Measurements from ENCODE around the gene CFDP1.

CFDP1 gene

GRCh38 chr16:75383141-75383540, 50.2 kb downstream of the CFDP1 start:
- H3K79me1 ChIP-seq (ENCODE audit: low read length): no peaks in the 10 kb centered on the region
- no peak overlapping the region for H2BK120ac ChIP-seq (ENCODE audit: low read depth, low read length)
- H3K27me3 ChIP-seq (ENCODE audit: insufficient read depth, low read length, poor library complexity): no peaks in the 10 kb centered on the region
- no peaks in the 10 kb centered on the region for H3K79me2 ChIP-seq (ENCODE audit: control insufficient read depth, insufficient read depth, low read length)
- no peak overlapping the region for H2BK15ac ChIP-seq (replicated peaks; ENCODE audit: low read depth)
- H3K4me2 ChIP-seq (ENCODE audit: low read length): no peak overlapping the region
- no peak overlapping the region for H3K9ac ChIP-seq (ENCODE audit: low read length)
- H3K4me3 ChIP-seq (ENCODE audit: low read length): no peak overlapping the region
- H3K56ac ChIP-seq (ENCODE audit: low read length): no peak overlapping the region
- H4K8ac ChIP-seq (ENCODE audit: low read depth, low read length): no peak overlapping the region
- no CpG with 5 or more reads among the region's 1 CpG for WGBS (ENCODE audit: extremely low coverage, insufficient coverage, low lambda C conversion rate)
- no peak overlapping the region for H3K23ac ChIP-seq (ENCODE audit: low read length)
- no peak overlapping the region for H2AK5ac ChIP-seq (ENCODE audit: low read length)
- H3K18ac ChIP-seq (ENCODE audit: low read length): no peak overlapping the region
- H3K27ac ChIP-seq (ENCODE audit: low read depth, low read length): no peak overlapping the region
- H3K36me3 ChIP-seq (ENCODE audit: control insufficient read depth, insufficient read depth, low read length): peaks cover 1% of the 10 kb centered on the region
- DNase-seq: no peak
- no peak overlapping the region for H3K4ac ChIP-seq (ENCODE audit: low read depth, low read length)
- no peak overlapping the region for H2BK5ac ChIP-seq (ENCODE audit: low read length)
- no peaks in the 10 kb centered on the region for H3K4me1 ChIP-seq (ENCODE audit: control insufficient read depth, low read depth, low read length)
- no peak overlapping the region for H4K5ac ChIP-seq (ENCODE audit: low read length)

- Histone ChIP-seq H3K9ac (ENCODE audit: low read length) (no peak overlapping the region), H3K56ac (ENCODE audit: low read length) (no peak overlapping the region), H3K27ac (ENCODE audit: low read depth, low read length) (no peak overlapping the region), H3K79me2 (ENCODE audit: control insufficient read depth, insufficient read depth, low read length) (no peaks in the 10 kb centered on the region), H3K79me1 (ENCODE audit: low read length) (no peaks in the 10 kb centered on the region), H3K27me3 (ENCODE audit: insufficient read depth, low read length, poor library complexity) (no peaks in the 10 kb centered on the region), H4K5ac (ENCODE audit: low read length) (no peak overlapping the region), H3K4ac (ENCODE audit: low read depth, low read length) (no peak overlapping the region), H3K18ac (ENCODE audit: low read length) (no peak overlapping the region), H2AK5ac (ENCODE audit: low read length) (no peak overlapping the region), H4K8ac (ENCODE audit: low read depth, low read length) (no peak overlapping the region), H3K36me3 (ENCODE audit: control insufficient read depth, insufficient read depth, low read length) (peaks cover 1% of the 10 kb centered on the region), H3K4me3 (ENCODE audit: low read length) (no peak overlapping the region), H2BK15ac (replicated peaks; ENCODE audit: low read depth) (no peak overlapping the region), H3K23ac (ENCODE audit: low read length) (no peak overlapping the region), H2BK5ac (ENCODE audit: low read length) (no peak overlapping the region), H3K4me2 (ENCODE audit: low read length) (no peak overlapping the region), H2BK120ac (ENCODE audit: low read depth, low read length) (no peak overlapping the region), H3K4me1 (ENCODE audit: control insufficient read depth, low read depth, low read length) (no peaks in the 10 kb centered on the region)
- no CpG with 5 or more reads among the region's 2 CpGs for WGBS (ENCODE audit: extremely low coverage, insufficient coverage, low lambda C conversion rate)
- no peak for DNase-seq
Observed at GRCh38 chr16:75382611-75383010, 50.7 kb downstream of the CFDP1 start.

DNA sequence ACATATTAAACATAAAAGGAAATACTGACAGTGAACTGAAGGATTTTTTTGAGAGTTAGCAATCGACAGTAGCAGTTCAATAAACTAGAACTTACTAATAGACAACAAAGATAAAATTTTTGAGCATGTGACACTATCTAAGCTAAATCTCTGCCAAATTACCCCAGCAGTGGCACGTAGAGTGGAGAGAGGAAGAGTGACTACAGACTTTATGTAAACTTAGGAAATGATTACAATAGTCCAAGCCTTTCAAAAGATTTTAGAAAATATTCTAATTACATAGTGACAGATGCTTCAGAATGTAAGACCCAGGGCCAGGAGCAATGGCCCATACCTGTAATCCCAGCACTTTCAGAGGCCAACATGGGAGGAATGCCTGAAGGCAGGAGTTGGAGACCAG, 52.4 kb downstream of the CFDP1 start:
- no CpG with 5 or more reads among the region's 2 CpGs for WGBS (ENCODE audit: extremely low coverage, insufficient coverage, low lambda C conversion rate)
- DNase-seq: no peak

DNA sequence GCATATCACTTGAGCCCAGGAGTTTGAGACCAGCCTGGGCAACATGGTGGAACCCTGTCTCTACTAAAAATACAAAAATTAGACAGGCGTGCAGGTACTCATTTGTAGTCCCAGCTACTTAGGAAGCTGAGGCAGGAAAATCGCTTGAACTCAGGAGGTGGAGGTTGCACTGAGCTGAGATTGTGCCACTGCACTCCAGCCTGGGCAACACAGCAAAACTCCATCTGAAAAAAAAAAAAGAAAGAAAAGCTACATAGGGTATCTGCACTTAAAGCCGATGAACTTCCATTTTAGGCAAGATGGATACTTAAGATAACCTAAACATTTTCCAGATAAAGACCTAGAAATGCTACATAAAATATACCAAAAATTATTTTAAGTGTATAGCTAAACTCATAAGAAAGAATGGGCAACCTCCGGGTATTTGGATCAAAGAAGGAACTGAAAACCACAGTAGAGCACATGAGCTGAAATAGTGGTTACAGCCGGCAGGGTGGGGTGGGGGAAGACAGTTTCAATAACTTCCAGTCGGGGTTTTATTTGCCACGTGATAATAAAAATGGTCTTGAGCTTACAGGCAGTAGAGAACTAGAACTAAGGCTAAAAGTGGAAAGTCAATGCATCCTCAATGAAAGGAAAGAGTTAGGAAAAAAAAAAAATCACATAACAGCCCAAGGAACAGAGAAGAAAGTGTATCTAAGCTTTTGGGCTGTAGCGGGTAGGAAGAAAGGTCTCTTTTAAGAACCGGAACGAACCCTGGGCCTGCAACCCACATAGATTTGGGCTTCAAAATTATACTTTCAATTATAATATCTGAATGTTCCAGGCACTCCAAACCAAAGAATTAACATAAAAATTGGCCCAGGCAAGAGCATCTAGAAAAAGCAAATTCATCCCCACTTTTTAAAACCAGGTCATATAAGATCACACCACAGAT, 53.1 kb downstream of the CFDP1 start:
- H3K36me3 ChIP-seq (ENCODE audit: control insufficient read depth, insufficient read depth, low read length): no peaks in the 10 kb centered on the region
- WGBS (ENCODE audit: extremely low coverage, insufficient coverage, low lambda C conversion rate): no CpG with 5 or more reads among the region's 10 CpGs
- H2AK5ac ChIP-seq (ENCODE audit: low read length): no peak overlapping the region
- H3K4ac ChIP-seq (ENCODE audit: low read depth, low read length): no peak overlapping the region
- no peak overlapping the region for H3K9ac ChIP-seq (ENCODE audit: low read length)
- no peak overlapping the region for H2BK120ac ChIP-seq (ENCODE audit: low read depth, low read length)
- H3K27ac ChIP-seq (ENCODE audit: low read depth, low read length): no peak overlapping the region
- H3K27me3 ChIP-seq (ENCODE audit: insufficient read depth, low read length, poor library complexity): no peaks in the 10 kb centered on the region
- H3K4me1 ChIP-seq (ENCODE audit: control insufficient read depth, low read depth, low read length): no peaks in the 10 kb centered on the region
- no peak overlapping the region for H2BK5ac ChIP-seq (ENCODE audit: low read length)
- no peak overlapping the region for H3K23ac ChIP-seq (ENCODE audit: low read length)
- no peak for DNase-seq
- no peak overlapping the region for H3K4me2 ChIP-seq (ENCODE audit: low read length)
- no peak overlapping the region for H4K5ac ChIP-seq (ENCODE audit: low read length)
- H3K79me1 ChIP-seq (ENCODE audit: low read length): no peaks in the 10 kb centered on the region
- H2BK15ac ChIP-seq (replicated peaks; ENCODE audit: low read depth): no peak overlapping the region
- H3K56ac ChIP-seq (ENCODE audit: low read length): no peak overlapping the region
- no peak overlapping the region for H3K18ac ChIP-seq (ENCODE audit: low read length)
- H3K79me2 ChIP-seq (ENCODE audit: control insufficient read depth, insufficient read depth, low read length): no peaks in the 10 kb centered on the region
- no peak overlapping the region for H3K4me3 ChIP-seq (ENCODE audit: low read length)
- no peak overlapping the region for H4K8ac ChIP-seq (ENCODE audit: low read depth, low read length)

More for the DNA sequence above, 52.4 kb downstream of the CFDP1 start:
- Histone ChIP-seq H3K4me1 (ENCODE audit: control insufficient read depth, low read depth, low read length) (no peaks in the 10 kb centered on the region), H4K5ac (ENCODE audit: low read length) (no peak overlapping the region), H3K9ac (ENCODE audit: low read length) (no peak overlapping the region), H3K79me1 (ENCODE audit: low read length) (no peaks in the 10 kb centered on the region), H2BK15ac (replicated peaks; ENCODE audit: low read depth) (no peak overlapping the region), H3K36me3 (ENCODE audit: control insufficient read depth, insufficient read depth, low read length) (no peaks in the 10 kb centered on the region), H3K27me3 (ENCODE audit: insufficient read depth, low read length, poor library complexity) (no peaks in the 10 kb centered on the region), H2BK120ac (ENCODE audit: low read depth, low read length) (no peak overlapping the region), H3K79me2 (ENCODE audit: control insufficient read depth, insufficient read depth, low read length) (no peaks in the 10 kb centered on the region), H2BK5ac (ENCODE audit: low read length) (no peak overlapping the region), H3K4me3 (ENCODE audit: low read length) (no peak overlapping the region), H4K8ac (ENCODE audit: low read depth, low read length) (no peak overlapping the region), H3K56ac (ENCODE audit: low read length) (no peak overlapping the region), H2AK5ac (ENCODE audit: low read length) (no peak overlapping the region), H3K4ac (ENCODE audit: low read depth, low read length) (no peak overlapping the region), H3K18ac (ENCODE audit: low read length) (no peak overlapping the region), H3K4me2 (ENCODE audit: low read length) (no peak overlapping the region), H3K23ac (ENCODE audit: low read length) (no peak overlapping the region), H3K27ac (ENCODE audit: low read depth, low read length) (no peak overlapping the region)

GRCh38 chr16:75379339-75379738, 54.0 kb downstream of the CFDP1 start:
- no peaks in the 10 kb centered on the region for H3K79me1 ChIP-seq (ENCODE audit: low read length)

More at GRCh38 chr16:75379339-75379738, 54.0 kb downstream of the CFDP1 start:
- Histone ChIP-seq H3K27me3 (ENCODE audit: insufficient read depth, low read length, poor library complexity) (no peaks in the 10 kb centered on the region), H3K4me2 (ENCODE audit: low read length) (no peak overlapping the region), H3K18ac (ENCODE audit: low read length) (no peak overlapping the region), H2AK5ac (ENCODE audit: low read length) (no peak overlapping the region), H3K9ac (ENCODE audit: low read length) (no peak overlapping the region), H2BK5ac (ENCODE audit: low read length) (no peak overlapping the region), H3K4ac (ENCODE audit: low read depth, low read length) (no peak overlapping the region), H2BK120ac (ENCODE audit: low read depth, low read length) (no peak overlapping the region), H3K79me2 (ENCODE audit: control insufficient read depth, insufficient read depth, low read length) (no peaks in the 10 kb centered on the region), H3K23ac (ENCODE audit: low read length) (no peak overlapping the region), H3K27ac (ENCODE audit: low read depth, low read length) (no peak overlapping the region), H2BK15ac (replicated peaks; ENCODE audit: low read depth) (no peak overlapping the region), H3K36me3 (ENCODE audit: control insufficient read depth, insufficient read depth, low read length) (no peaks in the 10 kb centered on the region), H3K4me1 (ENCODE audit: control insufficient read depth, low read depth, low read length) (no peaks in the 10 kb centered on the region), H3K4me3 (ENCODE audit: low read length) (no peak overlapping the region), H4K5ac (ENCODE audit: low read length) (no peak overlapping the region), H3K56ac (ENCODE audit: low read length) (no peak overlapping the region), H4K8ac (ENCODE audit: low read depth, low read length) (no peak overlapping the region)
- DNase-seq: no peak
- WGBS (ENCODE audit: extremely low coverage, insufficient coverage, low lambda C conversion rate): no CpG with 5 or more reads among the region's 1 CpG
